Effector CD4-positive, alpha-beta T cell (primary cell): ENCODE data around the gene SRSF10.
"Not testable (repeated sequence)": the region's sequence is repeated elsewhere in the genome, so short reads cannot be mapped to it uniquely, and the experiment has no call there.

Source experiments
- DNase-seq: peaks from one replicate; pipeline ENCODE4 v3.0.0-alpha.2; 2020

Gene SRSF10

DNA sequence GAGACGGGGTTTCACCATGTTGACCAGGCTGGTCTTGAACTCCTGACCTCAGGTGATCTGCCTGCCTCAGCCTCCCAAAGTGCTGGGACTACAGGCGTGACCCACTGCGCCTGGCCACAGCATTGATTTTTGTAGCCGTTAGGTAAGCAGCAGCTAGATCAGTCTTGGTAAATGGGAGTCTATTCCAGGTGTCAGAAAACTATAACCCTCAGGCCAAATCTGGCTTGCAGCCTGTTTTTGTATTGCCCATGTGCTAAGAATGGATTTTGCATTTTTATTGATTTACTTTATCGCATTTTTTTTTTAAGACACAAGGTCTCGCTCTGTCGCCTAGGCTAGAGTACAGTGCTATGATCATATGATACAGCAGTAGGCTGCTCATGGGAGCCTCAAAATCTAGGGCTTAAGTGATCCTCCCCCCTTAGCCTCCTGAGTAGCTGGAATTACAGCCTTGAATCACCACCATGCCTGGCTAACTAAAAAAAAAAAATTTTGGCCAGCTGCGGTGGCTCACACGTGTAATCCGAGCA is 16.6 kb upstream of the SRSF10 start:
- no peak for DNase-seq

DNA sequence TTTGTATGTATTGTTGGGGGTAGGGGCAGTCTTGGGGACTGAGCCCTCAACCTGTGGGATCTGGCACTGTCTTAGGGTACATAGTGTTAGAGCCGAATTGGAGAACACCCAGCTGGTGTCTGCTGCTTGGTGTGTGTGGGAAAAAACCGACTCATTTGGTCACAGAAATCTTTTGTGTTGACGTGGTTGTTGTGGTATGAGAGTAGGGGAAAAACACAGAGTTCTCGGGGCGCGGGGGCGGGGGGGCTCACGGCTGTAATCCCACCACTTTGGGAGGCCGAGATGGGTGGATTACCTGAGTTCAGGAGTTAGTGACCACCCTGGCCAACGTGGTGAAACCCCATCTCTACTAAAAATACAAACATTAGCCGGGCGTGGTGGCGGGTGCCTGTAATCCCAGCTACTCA is 15.3 kb upstream of the SRSF10 start:
- DNase-seq = no peak

GRCh38 chr1:23992011-23992410 is 11.9 kb upstream of the SRSF10 start:
- DNase-seq = not testable (repeated sequence)

GRCh38 chr1:23989263-23989662 is 9.1 kb upstream of the SRSF10 start:
- DNase-seq = no peak

- not testable (repeated sequence) for DNase-seq
Measured at GRCh38 chr1:23987038-23987437, 6.9 kb upstream of the SRSF10 start.

DNA sequence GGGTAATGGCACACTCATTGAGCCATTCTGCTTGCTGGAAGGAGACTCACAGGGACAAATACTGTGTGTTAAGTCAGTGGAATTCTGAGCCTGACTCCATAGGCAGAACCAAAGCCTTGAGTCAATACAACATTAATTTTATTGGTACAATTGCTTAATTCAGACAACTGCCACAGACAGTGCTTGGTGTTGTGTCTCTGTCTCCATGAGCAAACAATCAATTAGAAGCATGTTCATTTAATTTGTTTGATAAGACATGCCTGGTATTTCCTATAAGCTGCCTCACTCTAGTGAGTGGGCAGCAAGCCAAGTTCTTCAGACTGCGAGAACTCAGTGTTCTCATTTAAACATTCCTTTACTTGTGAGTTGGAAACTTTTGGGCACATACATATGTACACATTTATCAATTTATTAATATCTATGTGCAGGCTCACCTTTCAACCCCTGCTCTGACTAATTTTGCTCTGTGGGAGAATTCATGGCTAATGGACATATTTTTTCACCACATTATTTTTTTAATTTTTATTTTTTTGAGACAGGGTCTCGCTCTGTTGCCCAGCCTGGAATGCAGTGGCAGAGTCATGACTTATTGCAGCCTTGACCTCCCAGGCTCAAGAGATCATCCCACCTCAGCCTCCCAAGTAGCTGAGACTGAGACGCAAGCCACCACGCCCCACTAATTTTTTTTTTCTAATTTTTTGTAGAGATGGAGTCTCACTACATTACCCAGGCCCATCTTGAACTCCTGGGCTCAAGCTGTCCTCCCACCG is 4.5 kb upstream of the SRSF10 start:
- DNase-seq = no peak

DNA sequence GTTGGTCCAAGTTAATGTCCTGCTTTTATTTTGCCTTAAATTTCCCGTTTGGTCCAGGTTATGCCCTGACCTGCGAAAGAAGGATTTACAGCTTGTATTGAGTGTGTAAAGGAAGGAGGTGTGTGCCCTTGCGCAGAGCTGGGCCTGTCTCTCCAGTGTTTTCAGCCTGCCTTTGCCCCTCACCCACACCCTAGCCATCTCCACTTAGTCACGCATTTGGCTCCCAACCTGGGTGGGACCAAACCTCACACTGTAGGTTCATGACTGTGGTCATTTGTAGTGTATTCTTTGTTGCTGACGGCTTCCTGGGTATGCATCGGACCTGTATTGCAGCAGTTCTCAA is 572 bp upstream of the SRSF10 start:
- DNase-seq = no peak

- no peak for DNase-seq
Measured at GRCh38 chr1:23979387-23979880, 693 bp downstream of the SRSF10 start.

DNA sequence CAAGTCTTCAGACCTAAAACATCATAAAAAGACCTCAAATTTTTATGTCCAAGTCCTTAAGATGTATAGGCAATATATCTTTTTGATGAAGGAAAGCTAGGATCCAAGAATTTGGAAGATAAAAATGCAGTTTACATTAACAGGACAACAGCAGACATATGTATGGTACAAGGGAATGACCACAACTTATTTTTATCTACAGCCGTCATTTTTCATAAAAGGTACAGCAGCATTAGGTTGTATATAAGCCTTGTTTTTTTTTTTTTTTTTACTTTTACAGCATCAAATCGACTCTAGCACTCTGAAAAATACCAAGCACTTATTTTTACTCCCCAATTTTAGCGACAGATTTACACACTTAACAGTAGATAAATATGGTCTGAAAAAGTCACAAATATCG is 1.3 kb downstream of the SRSF10 start:
- no peak for DNase-seq

DNA sequence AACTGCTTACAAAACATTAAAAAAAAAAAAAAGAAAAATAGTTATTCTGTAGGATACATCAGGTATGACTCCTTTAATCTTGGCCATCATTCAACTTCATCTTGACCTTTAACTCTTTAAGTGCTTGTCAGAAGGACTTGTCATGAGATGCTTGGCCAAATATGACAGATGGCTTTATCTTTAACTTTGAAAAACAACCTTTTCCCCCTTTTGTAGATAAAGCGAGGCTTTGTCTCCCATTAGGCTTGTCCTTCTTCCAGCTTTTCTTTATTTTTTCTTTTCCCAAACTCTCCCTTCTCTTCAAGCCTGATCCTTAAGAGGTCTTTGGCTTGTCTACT is 2.3 kb downstream of the SRSF10 start:
- DNase-seq = no peak

GRCh38 chr1:23977187-23977853 is 2.8 kb downstream of the SRSF10 start:
- no peak for DNase-seq

- no peak for DNase-seq
Measured at GRCh38 chr1:23967871-23968270, 12.3 kb downstream of the SRSF10 start.

DNA sequence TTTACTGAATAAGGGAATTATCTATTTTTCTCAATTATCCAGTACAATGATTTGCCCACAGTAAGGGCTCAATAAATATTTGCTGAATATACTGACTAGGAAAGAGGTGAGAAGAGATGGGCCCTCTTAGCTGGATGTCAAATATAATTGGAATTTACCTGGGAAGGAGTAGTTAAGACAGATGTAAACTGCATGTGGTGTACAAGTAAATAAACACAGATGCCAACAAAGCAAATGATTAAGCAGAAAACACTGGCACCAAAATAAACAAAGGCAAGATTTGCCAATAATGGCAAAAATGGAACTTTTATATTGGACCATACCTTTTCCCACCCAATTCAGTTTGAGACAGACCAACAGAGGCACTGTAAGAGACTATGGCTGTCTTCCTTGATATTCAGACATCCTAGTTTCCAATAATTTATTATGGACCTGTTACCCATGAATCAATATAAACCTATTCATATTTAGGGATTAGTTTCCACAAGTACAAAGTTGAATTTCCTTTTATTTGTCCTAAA is 13.1 kb downstream of the SRSF10 start:
- no peak for DNase-seq

DNA sequence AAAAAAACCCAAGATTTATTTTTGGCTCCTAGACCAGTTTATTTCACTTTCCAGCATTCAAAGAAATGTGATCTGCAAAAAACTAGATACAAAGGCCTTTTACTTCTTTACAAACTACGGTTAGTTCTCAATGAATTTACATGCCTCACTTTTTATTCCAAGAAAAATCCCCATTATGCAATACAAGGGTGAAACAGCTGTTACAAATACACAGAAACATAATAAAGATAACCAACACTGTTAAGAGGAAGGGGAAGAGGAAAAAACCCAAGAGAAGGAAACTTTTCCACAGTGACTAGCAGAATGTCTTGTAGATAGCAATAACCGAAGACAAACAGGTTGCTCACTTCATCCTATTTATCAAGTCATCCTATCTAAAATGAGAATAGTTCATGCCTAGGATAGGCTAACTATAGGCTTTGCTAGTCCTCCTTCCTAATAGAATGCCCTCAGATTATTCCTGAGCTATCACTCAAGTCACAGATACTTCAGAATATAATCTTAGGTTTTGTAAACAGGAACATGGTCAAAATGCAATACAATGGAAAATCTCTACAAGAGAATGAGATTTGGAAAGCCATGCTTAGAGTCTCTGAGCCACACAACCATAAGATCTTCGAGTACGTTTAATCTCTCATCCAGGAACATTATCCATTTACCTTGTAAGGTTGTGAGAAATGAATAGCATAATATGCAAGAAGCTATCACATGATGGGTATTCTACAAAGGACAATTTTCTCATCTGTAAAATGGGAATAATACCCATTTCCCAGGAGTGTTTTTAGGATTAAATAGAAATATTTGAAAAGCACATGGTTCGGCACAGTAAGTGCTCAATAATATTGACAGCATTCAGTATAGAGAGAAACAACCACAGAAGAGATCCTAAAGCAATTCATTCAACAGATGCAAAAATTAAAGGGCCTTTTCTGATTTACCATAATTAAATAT is 15.1 kb downstream of the SRSF10 start:
- DNase-seq = no peak

DNA sequence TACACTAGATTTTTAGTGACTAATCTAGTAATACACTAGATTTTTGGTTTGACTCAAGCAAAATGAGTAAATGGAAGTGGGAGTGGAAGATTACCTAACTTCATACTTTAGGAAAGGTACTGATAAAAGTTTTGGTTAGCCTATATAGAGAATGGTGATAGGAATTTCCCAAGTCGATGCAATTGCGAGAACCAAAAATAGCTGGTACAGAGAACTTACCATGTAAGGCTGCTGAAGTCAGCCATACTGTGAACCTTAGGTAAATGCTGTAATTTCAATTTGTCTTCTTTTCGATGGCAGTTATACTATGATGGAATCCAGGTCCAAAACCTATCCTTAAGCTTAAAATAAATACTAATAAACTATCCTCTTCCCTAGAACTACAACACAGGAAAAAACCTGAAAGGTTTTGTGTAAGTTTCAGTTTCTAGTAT is 15.9 kb downstream of the SRSF10 start:
- DNase-seq = no peak

DNA sequence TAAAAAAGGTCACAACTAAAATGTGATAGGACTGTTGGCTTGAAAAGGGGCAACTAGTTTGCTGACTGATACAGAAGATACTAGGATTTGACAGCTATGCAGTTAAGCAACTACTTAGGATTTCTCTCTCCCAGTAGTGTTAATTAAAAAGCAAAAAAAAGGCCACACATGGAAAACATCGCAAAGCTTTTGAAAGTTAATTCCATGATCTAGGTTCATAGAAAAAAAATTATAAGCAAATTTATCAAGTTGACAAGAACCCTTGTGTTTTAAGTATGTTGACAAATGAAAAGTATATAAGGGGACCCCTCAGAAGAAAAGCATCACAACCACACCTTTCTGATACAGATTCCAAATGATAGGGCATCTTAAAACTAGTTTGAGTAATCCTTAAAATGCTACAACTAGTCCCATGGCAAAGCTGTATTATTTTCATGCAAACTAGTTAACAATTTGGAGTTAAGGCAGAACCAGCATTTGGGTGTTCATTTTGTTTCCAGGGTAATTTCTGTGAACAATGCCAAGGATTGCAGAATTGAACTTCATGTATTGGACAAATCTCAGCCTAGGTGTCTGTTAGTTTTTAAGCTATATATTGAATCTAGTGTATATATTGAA is 16.4 kb downstream of the SRSF10 start:
- DNase-seq = no peak

DNA sequence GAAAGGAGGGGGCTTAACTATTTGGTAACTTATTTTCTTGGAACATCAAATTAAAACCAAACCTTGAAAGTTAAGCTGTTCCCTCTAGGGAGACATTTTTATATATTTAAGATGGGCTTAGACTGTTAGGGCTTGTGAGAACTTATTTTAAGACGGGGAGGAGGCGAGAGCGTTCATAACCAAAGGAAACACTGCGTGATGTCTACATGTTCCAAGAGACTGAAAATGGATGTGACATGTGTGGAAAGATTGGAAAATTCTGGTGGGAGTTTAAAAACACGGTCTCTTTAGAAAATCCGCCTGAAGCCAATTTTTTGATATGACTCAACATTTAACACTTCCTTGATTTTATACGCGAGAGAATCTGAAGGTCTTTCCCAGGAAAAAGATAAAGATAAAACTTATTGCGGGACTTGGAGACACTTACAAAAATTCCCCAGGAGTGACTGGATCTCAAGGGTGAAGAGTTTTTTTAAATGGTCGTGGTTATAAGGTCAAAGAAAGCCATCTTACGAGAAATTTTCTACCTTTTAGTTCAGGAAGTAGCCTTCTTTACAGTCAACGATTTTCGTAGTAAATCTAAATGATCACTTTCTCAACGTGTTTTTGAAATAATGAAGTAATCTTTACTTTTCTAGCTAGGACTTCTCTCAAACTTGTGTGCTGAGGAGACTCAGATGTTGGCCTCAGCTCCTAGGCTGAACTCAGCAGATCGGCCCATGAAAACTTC is 19.7 kb downstream of the SRSF10 start:
- no peak for DNase-seq

- peak; percentile 95 for DNase-seq
Measured at GRCh38 chr1:23959461-23960290, 20.5 kb downstream of the SRSF10 start, which contains the start of gene PNRC2. PNRC2 (plus strand) TSS chr1:23959828; CDS start chr1:23961458, 1,630 bp downstream.

DNA sequence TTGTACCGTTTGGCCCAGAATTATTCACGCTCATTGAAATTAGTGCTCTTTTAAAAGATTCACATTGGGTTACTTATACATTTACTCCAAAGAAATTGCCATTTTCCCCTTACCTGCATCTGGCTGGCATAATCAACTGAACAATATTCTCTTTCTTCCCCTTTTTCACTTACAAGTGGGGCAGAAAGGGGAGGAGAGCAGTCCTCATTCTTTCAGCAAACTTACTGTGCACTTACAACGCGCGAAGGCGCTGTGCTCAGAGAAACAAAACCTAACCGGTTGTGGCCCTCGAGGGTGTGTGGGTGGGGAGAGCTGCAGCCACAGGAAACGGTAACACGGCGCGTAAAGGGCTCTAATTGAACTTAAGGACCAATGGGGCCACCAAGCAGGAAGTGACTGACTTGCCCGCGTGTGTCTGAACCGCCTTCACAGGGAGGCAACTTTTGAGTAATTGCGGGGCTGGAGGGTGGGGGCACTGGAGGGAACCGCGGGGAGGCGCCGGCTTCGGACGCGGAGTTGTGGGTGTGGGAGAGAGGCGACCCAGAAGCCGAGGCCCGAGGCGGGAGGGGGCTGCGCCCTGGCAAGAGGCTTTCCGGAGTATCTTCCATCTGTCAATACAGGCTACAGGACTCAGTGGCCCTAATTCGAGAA is 21.2 kb downstream of the SRSF10 start:
- peak; percentile 87 for DNase-seq
